HepG2 (cell line): Measurements from ENCODE around the gene PRM2. TPM values are rescaled to one million over a fixed set of nuclear protein-coding genes. Genes with fewer than 3 reads are reported as not detected.

Experiments
- ATAC-seq: fragments of 200-7000 bp; cut with Tn5 transposase; 3 replicates; pipeline ENCODE4 v1.9.1; 2020; ENCODE audit warnings: mild to moderate bottlenecking, moderate library complexity
- BruUV-seq: library from RNA; stranded (reverse); fragments of 400-500 nt; replicated peaks from 2 replicates; lab custom pipeline; 2021; lab: Mats Ljungman, UMichigan
- CTCF ChIA-PET: fragments of 300-600 bp; formaldehyde crosslinking; extraction: SDS; loops from one replicate; lab custom pipeline; 2021; ENCODE audit warnings: low total read pairs, inconsistent platforms, low intra/inter-chr PET ratio; lab: Yijun Ruan, JAX
- POLR2A ChIA-PET: fragments of 350-600 bp; sonication (Branson Sonifier 250); formaldehyde crosslinking; loops from one replicate; lab custom pipeline; 2020; ENCODE audit warnings: antibody characterized with exemption, inconsistent platforms; lab: Yijun Ruan, JAX
- DNase-seq: peaks from one replicate; pipeline ENCODE4 v3.0.0-alpha.2; 2015; ENCODE audit warnings: low spot score
- FAIRE-seq: peaks from 3 replicates; lab custom pipeline; 2011; peaks lifted over from hg19 to GRCh38; lab: Jason Lieb, UNC
- H2AFZ ChIP-seq: one replicate; pipeline ENCODE4 v1.6.1; 2011; ENCODE audit warnings: low read length, inconsistent platforms
- H3K27ac ChIP-seq: fragments of 300-600 bp; 3 replicates; pipeline ENCODE4 v1.8.0; 2011; ENCODE audit warnings: mixed run types, mild to moderate bottlenecking, mixed read lengths, low read length, inconsistent platforms; ENCODE audit not compliant: insufficient read depth; ENCODE audit errors: extremely low read length
- H3K27me3 ChIP-seq, 2 experiments: fragments of 200-600 bp in 1 of 2; 2 replicates in 1 of 2; 3 replicates in 1 of 2; pipeline versions ENCODE4 v1.6.0 to v1.8.0; 2011; ENCODE audit warnings: low read length in 2 of 2, mild to moderate bottlenecking in 2 of 2, moderate library complexity in 2 of 2, inconsistent platforms in 1 of 2; ENCODE audit not compliant: insufficient read depth in 2 of 2, control insufficient read depth in 1 of 2
- H3K36me3 ChIP-seq, 2 experiments: fragments of 200-600 bp in 1 of 2; replicated peaks in 1 of 2; 2 replicates in 1 of 2; 3 replicates in 1 of 2; pipeline versions ENCODE4 v1.5.1 to v1.8.0; 2011; ENCODE audit warnings: low read length in 2 of 2, inconsistent platforms in 1 of 2; ENCODE audit not compliant: insufficient read depth in 2 of 2, control insufficient read depth in 1 of 2
- H3K4me1 ChIP-seq: 2 replicates; pipeline ENCODE4 v1.5.1; 2012; ENCODE audit warnings: low read length, inconsistent platforms; ENCODE audit not compliant: insufficient read depth
- H3K4me2 ChIP-seq: 2 replicates; pipeline ENCODE4 v1.6.0; 2011; ENCODE audit warnings: low read depth, low read length, inconsistent platforms
- H3K4me3 ChIP-seq, 3 experiments: fragments of 200-600 bp in 1 of 3; sonication (generic), shearing (Covaris generic) in 1 of 3; replicated peaks in 1 of 3; 2 replicates each; pipeline ENCODE4 v1.5.1; 2011 to 2016; ENCODE audit warnings: low read length in 3 of 3, inconsistent platforms in 2 of 3, low read depth in 2 of 3, mild to moderate bottlenecking in 2 of 3, control low read depth in 1 of 3, mixed read lengths in 1 of 3; ENCODE audit not compliant: insufficient read depth in 1 of 3
- H3K79me2 ChIP-seq: one replicate; pipeline ENCODE4 v1.6.1; 2011; ENCODE audit warnings: low read length, inconsistent platforms; ENCODE audit not compliant: insufficient read depth
- H3K9ac ChIP-seq: 2 replicates; pipeline ENCODE4 v1.6.0; 2011; ENCODE audit warnings: mild to moderate bottlenecking, low read depth, low read length, inconsistent platforms; ENCODE audit not compliant: insufficient read depth
- H3K9me3 ChIP-seq: 2 replicates; pipeline ENCODE4 v1.5.1; 2012; ENCODE audit warnings: mild to moderate bottlenecking, low read length
- H4K20me1 ChIP-seq: 2 replicates; pipeline ENCODE4 v1.6.0; 2011; ENCODE audit warnings: inconsistent platforms, mild to moderate bottlenecking, low read length, moderate library complexity; ENCODE audit not compliant: insufficient read depth
- FOSL2 ChIP-seq: sonication (generic); formaldehyde crosslinking; IDR thresholded peaks from 2 replicates; pipeline ENCODE4 v1.4.0; 2020; ENCODE audit warnings: missing genetic modification reagents
- KDM5B ChIP-seq: sonication (generic); formaldehyde crosslinking; IDR thresholded peaks from 2 replicates; pipeline ENCODE4 v1.4.0; 2020; ENCODE audit warnings: missing genetic modification reagents, mild to moderate bottlenecking, borderline replicate concordance
- NPAS2 ChIP-seq: sonication (generic); formaldehyde crosslinking; IDR thresholded peaks from 2 replicates; pipeline ENCODE4 v1.8.0; 2022; ENCODE audit warnings: mild to moderate bottlenecking, missing genetic modification reagents, borderline replicate concordance
- PAX8 ChIP-seq: sonication (generic); formaldehyde crosslinking; IDR thresholded peaks from 2 replicates; pipeline ENCODE4 v1.8.0; 2022; ENCODE audit warnings: mild to moderate bottlenecking, missing genetic modification reagents, borderline replicate concordance
- PCBP2 ChIP-seq: fragments of 200-400 bp; formaldehyde crosslinking; optimal IDR thresholded peaks from 2 replicates; pipeline ENCODE3; 2018; ENCODE audit warnings: low read length, low read depth; ENCODE audit not compliant: poor library complexity, severe bottlenecking
- POGK ChIP-seq: sonication (generic); formaldehyde crosslinking; conservative IDR thresholded peaks from 2 replicates; pipeline ENCODE4 v1.8.0; 2022; ENCODE audit warnings: mild to moderate bottlenecking, moderate library complexity, missing genetic modification reagents
- RARA ChIP-seq: IDR thresholded peaks from 2 replicates; pipeline ENCODE4 v1.6.1; 2016; ENCODE audit warnings: missing genetic modification reagents, missing compliant biosample characterization
- SOX13 ChIP-seq, 3 experiments: fragments of 450-650 bp in 1 of 3; sonication (generic) in 1 of 3; formaldehyde crosslinking in 1 of 3; IDR thresholded peaks in 2 of 3; conservative IDR thresholded peaks in 1 of 3; 2 replicates each; pipeline versions ENCODE4 v1.5.0 to v1.6.1; 2016 to 2020; ENCODE audit warnings: antibody characterized with exemption in 1 of 3, mild to moderate bottlenecking in 1 of 3, missing compliant biosample characterization in 1 of 3, missing genetic modification reagents in 1 of 3, moderate library complexity in 1 of 3
- SOX5 ChIP-seq: IDR thresholded peaks from 2 replicates; pipeline ENCODE4 v1.6.1; 2016; ENCODE audit warnings: borderline replicate concordance
- SOX6 ChIP-seq, 2 experiments: fragments of 450-650 bp in 1 of 2; sonication (generic) in 1 of 2; formaldehyde crosslinking in 1 of 2; IDR thresholded peaks; 2 replicates each; pipeline versions ENCODE4 v1.4.0 to v1.6.1; 2017 to 2020; ENCODE audit warnings: antibody characterized with exemption in 1 of 2, mild to moderate bottlenecking in 1 of 2, missing genetic modification reagents in 1 of 2
- STAT5B ChIP-seq: sonication (generic); formaldehyde crosslinking; IDR thresholded peaks from 2 replicates; pipeline ENCODE4 v1.4.0; 2020; ENCODE audit warnings: missing genetic modification reagents
- TBX2 ChIP-seq: sonication (generic); formaldehyde crosslinking; IDR thresholded peaks from 2 replicates; pipeline ENCODE4 v1.5.0; 2020; ENCODE audit warnings: missing genetic modification reagents, mild to moderate bottlenecking, borderline replicate concordance
- YEATS4 ChIP-seq: sonication (generic); formaldehyde crosslinking; IDR thresholded peaks from 2 replicates; pipeline ENCODE4 v1.4.0; 2020; ENCODE audit warnings: missing genetic modification reagents, borderline replicate concordance
- ZBTB7B ChIP-seq: sonication (generic); formaldehyde crosslinking; IDR thresholded peaks from 2 replicates; pipeline ENCODE4 v1.4.0; 2020; ENCODE audit warnings: missing genetic modification reagents
- ZNF138 ChIP-seq: sonication (generic); formaldehyde crosslinking; IDR thresholded peaks from 2 replicates; pipeline ENCODE4 v1.5.0; 2020; ENCODE audit warnings: mild to moderate bottlenecking, low read depth, missing genetic modification reagents
- ZNF446 ChIP-seq: sonication (generic); formaldehyde crosslinking; IDR thresholded peaks from 2 replicates; pipeline ENCODE4 v1.5.0; 2020; ENCODE audit warnings: mild to moderate bottlenecking, missing genetic modification reagents
- WGBS: methylation state at CpG from one replicate; pipeline ENCODE4 v1.1.6; 2017; ENCODE audit warnings: low lambda C conversion rate; 5-methylcytosine and 5-hydroxymethylcytosine counted together
- in situ Hi-C: cut with HindIII; loops from 2 replicates; pipeline ENCODE4 v1.10.0; 2017; ENCODE audit warnings: low pct_unique_long_range_greater_than_20kb; ENCODE audit not compliant: extremely low pct_ligation_motif_present
- intact Hi-C: fragments of 100-400 bp; cut with micrococcal nuclease; formaldehyde crosslinking; loops from one replicate; pipeline ENCODE4 v1.10.0; 2022; ENCODE audit not compliant: unreplicated experiment
- polyA plus RNA-seq, 8 experiments: library from polyadenylated mRNA; depleted of rRNA in 3 of 8; stranded (reverse) in 7 of 8; unstranded in 1 of 8; fragments of >200 nt; fragmentation: Illumina TruSeq in 4 of 8; extraction: Trizol in 4 of 8; gene quantifications; 2 replicates each; pipeline versions ENCODE4 v1.2.1 to v1.2.3, GENCODE V29; 2011 to 2016; ENCODE audit warnings: low read depth in 4 of 8, missing spikeins in 1 of 8, mixed read lengths in 1 of 8; ENCODE audit not compliant: insufficient read depth in 1 of 8
- total RNA-seq, 5 experiments: library from RNA; depleted of rRNA; stranded (reverse); fragments of >200 nt; fragmentation: Illumina TruSeq; extraction: Trizol; gene quantifications; 2 replicates each; pipeline ENCODE4 v1.2.3, GENCODE V29; 2016; ENCODE audit warnings: low read depth in 1 of 5
- TF ChIP-seq, protein P1 (sequence below): IDR thresholded peaks from 2 replicates; pipeline ENCODE4 v1.6.1; 2012; ENCODE audit warnings: low read depth, low read length, improper control_type of control experiment

The PRM2 gene
- total and polyA plus RNA-seq, 2 of the 13 experiments (the other 11 are each of a cell fraction or from before 2014, with no cell fraction given) = 0.54 TPM; not detected in 1

DNA sequence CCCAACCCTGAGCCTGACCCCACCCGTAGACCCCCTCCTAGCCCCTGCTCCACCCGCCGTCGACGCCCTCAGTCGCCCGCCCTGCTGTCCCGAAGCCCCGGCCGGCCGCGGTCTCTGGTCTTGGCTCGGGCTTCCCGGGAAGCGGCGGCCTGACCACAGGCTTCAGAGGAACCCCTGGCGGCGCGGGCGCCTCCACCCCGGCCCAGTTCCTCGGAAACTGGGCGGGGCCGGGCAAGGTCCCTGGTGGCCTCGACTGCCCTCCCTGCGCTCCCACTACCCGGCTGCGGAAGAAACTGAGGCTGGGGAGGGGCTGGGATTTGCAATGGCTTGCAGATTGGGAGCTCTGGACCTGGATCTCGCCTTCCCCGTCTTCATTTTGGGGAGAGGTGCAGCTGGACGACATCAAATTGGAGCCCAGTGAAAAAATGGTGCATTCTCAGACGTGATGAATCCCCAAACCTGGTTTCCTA lies 19.6 kb downstream of the PRM2 start (continued):
- no peak for TF ChIP-seq SOX5 (CRISPR knock-in tag)
- TF ChIP-seq NPAS2 (CRISPR knock-in tag) = no peak
- TF ChIP-seq TBX2 (CRISPR knock-in tag) = no peak
- TF ChIP-seq KDM5B (CRISPR knock-in tag) = no peak; the same call in 1 of the 2 replicates
- TF ChIP-seq ZNF138 (CRISPR knock-in tag) = no peak
- TF ChIP-seq PAX8 = no peak; the same call in 1 of the 2 replicates

- H2AFZ ChIP-seq = no peak within 1 kb of the TSS
- FAIRE-seq = no peak
- CTCF ChIA-PET = interaction anchor here (1.0 to 5.2 kb wide), 6 partner anchors 100 to 299 kb away, joined by 4 to 38 read pairs (median 10); no protein-coding TSS in a partner anchor
- H3K4me1 ChIP-seq = peaks cover 83% of the 10 kb centered on the region
- H3K79me2 ChIP-seq = peaks cover 28% of the 10 kb centered on the region
- in situ Hi-C loops = loop anchor here (5.0 kb wide), 2 partner anchors 91 to 289 kb away; partner anchors contain the start of gene RMI2
- no TSS peak for BruUV-seq
- H3K9me3 ChIP-seq = no peaks in the 10 kb centered on the region
- peaks cover 2 to 8% of the 10 kb centered on the region in 2 experiments; a peak in 4 of 5 replicates for H3K36me3 ChIP-seq
- intact Hi-C loops = loop anchor here (2.0 to 5.0 kb wide), 4 partner anchors 23 to 116 kb away; no protein-coding TSS in a partner anchor
- H3K27ac ChIP-seq = peak within 1 kb of the TSS; percentile 93
- WGBS = under 1% methylated on average over 26 of the region's 100 CpGs
- peak within 1 kb of the TSS; percentile 87 to 98 (median 95) for H3K4me3 ChIP-seq
- peak; percentile 78 for DNase-seq
- H4K20me1 ChIP-seq = peaks cover 47% of the 10 kb centered on the region
- peak within 1 kb of the TSS; percentile 99 for H3K4me2 ChIP-seq
- no peaks in the 10 kb centered on the region; a peak in 2 of 5 replicates for H3K27me3 ChIP-seq
- peak; percentile 69 for ATAC-seq
- H3K9ac ChIP-seq = peak within 1 kb of the TSS; percentile 92
- POLR2A ChIA-PET = interaction anchor here (0.5 to 9.0 kb wide), 85 partner anchors 8 to 512 kb away, joined by 3 to 351 read pairs (median 5); partner anchors contain the start of genes CLEC16A, DEXI, NUBP1 and PRM1
- peak; percentile 78 for TF ChIP-seq POGK
- TF ChIP-seq YEATS4 (CRISPR knock-in tag) = peak; percentile 85
- peak; percentile 43; the same call in 1 of the 2 replicates for TF ChIP-seq RARA (CRISPR knock-in tag)
- TF ChIP-seq PCBP2 = no peak
- no peak for TF ChIP-seq SOX13 (IDR thresholded peaks at IDR 0.05)
- peak; percentile 20 to 91; a peak in 3 of 4 replicates for TF ChIP-seq SOX13 (CRISPR knock-in tag; conservative IDR thresholded peaks at IDR 0.05 in 1 of 2, IDR thresholded peaks at IDR 0.05 in 1 of 2)
- peak; percentile 71 for TF ChIP-seq ZBTB7B (CRISPR knock-in tag)
- no peak for TF ChIP-seq SOX6 (IDR thresholded peaks at IDR 0.05)
- peak; percentile 46 for TF ChIP-seq SOX6 (CRISPR knock-in tag; IDR thresholded peaks at IDR 0.05)
- TF ChIP-seq FOSL2 = peak; percentile 14; the same call in 1 of the 2 replicates
- TF ChIP-seq, protein P1, sequence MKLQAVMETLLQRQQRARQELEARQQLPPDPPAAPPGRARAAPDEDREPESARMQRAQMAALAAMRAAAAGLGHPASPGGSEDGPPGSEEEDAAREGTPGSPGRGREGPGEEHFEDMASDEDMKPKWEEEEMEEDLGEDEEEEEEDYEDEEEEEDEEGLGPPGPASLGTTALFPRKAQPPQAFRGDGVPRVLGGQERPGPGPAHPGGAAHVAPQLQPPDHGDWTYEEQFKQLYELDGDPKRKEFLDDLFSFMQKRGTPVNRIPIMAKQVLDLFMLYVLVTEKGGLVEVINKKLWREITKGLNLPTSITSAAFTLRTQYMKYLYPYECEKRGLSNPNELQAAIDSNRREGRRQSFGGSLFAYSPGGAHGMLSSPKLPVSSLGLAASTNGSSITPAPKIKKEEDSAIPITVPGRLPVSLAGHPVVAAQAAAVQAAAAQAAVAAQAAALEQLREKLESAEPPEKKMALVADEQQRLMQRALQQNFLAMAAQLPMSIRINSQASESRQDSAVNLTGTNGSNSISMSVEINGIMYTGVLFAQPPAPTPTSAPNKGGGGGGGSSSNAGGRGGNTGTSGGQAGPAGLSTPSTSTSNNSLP = no peak
- 0 out of 2 replicates have a peak, but pooled peaks have one; percentile 51 for TF ChIP-seq STAT5B (CRISPR knock-in tag)
- peak; percentile 60; the same call in 1 of the 2 replicates for TF ChIP-seq ZNF446 (CRISPR knock-in tag)
These were observed 20.3 kb downstream of the PRM2 start, which contains the start of gene SOCS1 for GRCh38 chr16:11255737-11256660. Gene SOCS1, minus strand, starts transcription at chr16:11256204. Its CDS starts 726 bp downstream, at chr16:11255478.
